CMK (cell line): ENCODE results near the gene DPYD.

Experiments
- DNase-seq: peaks from one replicate; pipeline ENCODE4 v3.0.0-alpha.2; 2010; ENCODE audit warnings: low read depth

The DPYD gene

GRCh38 chr1:97138515-97139032 lies 782.3 kb downstream of the DPYD start:
- no peak for DNase-seq

GRCh38 chr1:97137862-97138514 lies 782.8 kb downstream of the DPYD start:
- peak; percentile 26 for DNase-seq

- no peak for DNase-seq
Measured at GRCh38 chr1:97136996-97137395, 783.8 kb downstream of the DPYD start.

GRCh38 chr1:97135972-97136371 lies 784.9 kb downstream of the DPYD start:
- DNase-seq = no peak

GRCh38 chr1:97128426-97128825 lies 792.4 kb downstream of the DPYD start:
- no peak for DNase-seq

GRCh38 chr1:97123717-97124431 lies 797.0 kb downstream of the DPYD start:
- DNase-seq = no peak

GRCh38 chr1:97120806-97121205 lies 800.0 kb downstream of the DPYD start:
- DNase-seq = no peak

- DNase-seq = no peak
Measured at GRCh38 chr1:97119260-97120158, 801.3 kb downstream of the DPYD start.

GRCh38 chr1:97114842-97115241 lies 806.0 kb downstream of the DPYD start:
- DNase-seq = no peak

- no peak for DNase-seq
Measured at GRCh38 chr1:97112442-97112841, 808.4 kb downstream of the DPYD start.

GRCh38 chr1:97108179-97108578 lies 812.7 kb downstream of the DPYD start:
- no peak for DNase-seq

GRCh38 chr1:97105531-97105930 lies 815.3 kb downstream of the DPYD start:
- DNase-seq = no peak

- DNase-seq = no peak
Measured at GRCh38 chr1:97101509-97101908, 819.3 kb downstream of the DPYD start.

- no peak for DNase-seq
Measured at GRCh38 chr1:97097404-97097925, 823.4 kb downstream of the DPYD start.

- DNase-seq = no peak
Measured at GRCh38 chr1:97095764-97096163, 825.1 kb downstream of the DPYD start.

GRCh38 chr1:97094247-97094972 lies 826.4 kb downstream of the DPYD start:
- no peak for DNase-seq

GRCh38 chr1:97093741-97094140 lies 827.1 kb downstream of the DPYD start:
- no peak for DNase-seq

GRCh38 chr1:97092824-97093223 lies 828.0 kb downstream of the DPYD start:
- DNase-seq = no peak

- DNase-seq = no peak
Measured at GRCh38 chr1:97091679-97092078, 829.2 kb downstream of the DPYD start.

- DNase-seq = no peak
Measured at GRCh38 chr1:97091263-97091662, 829.6 kb downstream of the DPYD start.

GRCh38 chr1:97090725-97091124 lies 830.1 kb downstream of the DPYD start:
- DNase-seq = no peak

- no peak for DNase-seq
Measured at GRCh38 chr1:97089173-97089572, 831.7 kb downstream of the DPYD start.
